SHP77 (cell line): ENCODE measurements around the gene CYB5R4.

Experiments used
- DNase-seq, 2 experiments: peaks; one replicate each; lab custom pipeline; 2025; lab: John Stamatoyannopoulos, UW

Gene CYB5R4

DNA sequence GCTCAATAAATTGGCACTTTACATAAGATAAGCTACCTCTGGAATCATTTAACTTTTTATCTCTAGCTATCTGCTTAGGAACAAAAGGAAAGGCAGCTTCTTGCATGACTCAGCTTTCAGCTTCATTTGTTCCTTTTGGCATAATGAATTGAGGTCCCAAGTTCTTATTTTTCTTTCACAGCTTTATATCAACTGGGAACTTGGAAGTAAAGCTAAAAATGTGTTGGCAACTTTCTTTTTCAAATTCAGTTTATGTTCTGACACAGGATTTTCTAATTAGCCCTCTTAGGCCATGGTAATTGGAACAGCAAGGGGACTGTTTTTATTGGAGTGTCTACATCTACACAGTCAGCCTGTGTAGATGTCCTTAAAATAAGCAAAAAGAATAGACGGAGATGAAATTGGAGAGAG lies 118.8 kb downstream of the CYB5R4 start:
- no peak for DNase-seq

- no peak for DNase-seq
These were observed 119.5 kb downstream of the CYB5R4 start for GRCh38 chr6:83978997-83979396.

- DNase-seq = no peak
These were observed 124.9 kb downstream of the CYB5R4 start for GRCh38 chr6:83984411-83984810.

- DNase-seq = no peak
These were observed 125.8 kb downstream of the CYB5R4 start for GRCh38 chr6:83985308-83985713.

DNA sequence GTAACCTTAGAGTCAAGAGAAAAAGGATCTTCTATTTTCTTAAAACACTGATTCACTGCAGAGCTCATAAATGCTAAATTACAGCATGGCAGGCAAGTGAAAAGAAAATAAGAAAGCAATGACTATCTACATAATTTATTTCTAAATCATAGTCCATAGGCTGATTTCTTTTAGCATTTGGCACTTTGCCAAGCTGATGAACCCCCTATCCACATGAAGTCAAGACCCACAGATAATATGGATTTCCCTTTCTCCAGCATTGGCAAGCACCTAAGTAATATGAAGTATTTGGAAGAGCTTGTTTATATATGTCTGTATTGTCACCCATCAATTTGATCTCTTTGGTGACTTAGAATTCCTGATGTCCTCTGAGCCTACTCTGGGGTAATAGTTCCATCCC lies 126.2 kb downstream of the CYB5R4 start:
- DNase-seq = no peak

- no peak for DNase-seq
These were observed 138.6 kb downstream of the CYB5R4 start for GRCh38 chr6:83998021-83998584.

DNA sequence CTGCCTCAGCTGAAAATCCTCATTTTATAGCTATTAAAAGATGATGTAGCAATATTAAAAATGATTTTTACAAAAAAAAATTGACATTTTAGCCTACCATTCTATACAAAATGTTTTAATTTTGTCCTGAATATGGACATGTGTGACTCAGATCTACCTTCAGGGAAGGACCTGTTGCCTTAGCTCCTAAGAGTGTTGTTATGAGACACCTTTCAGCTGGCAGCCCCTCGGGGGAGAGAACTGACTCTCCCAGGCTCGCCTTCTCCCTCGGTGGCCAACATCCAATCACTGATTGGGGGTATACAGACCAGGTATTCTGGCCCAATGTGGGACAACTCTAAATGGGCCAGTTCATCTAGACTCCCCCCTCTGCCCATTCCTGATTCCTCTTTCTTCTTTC lies 141.6 kb downstream of the CYB5R4 start:
- DNase-seq = no peak

DNA sequence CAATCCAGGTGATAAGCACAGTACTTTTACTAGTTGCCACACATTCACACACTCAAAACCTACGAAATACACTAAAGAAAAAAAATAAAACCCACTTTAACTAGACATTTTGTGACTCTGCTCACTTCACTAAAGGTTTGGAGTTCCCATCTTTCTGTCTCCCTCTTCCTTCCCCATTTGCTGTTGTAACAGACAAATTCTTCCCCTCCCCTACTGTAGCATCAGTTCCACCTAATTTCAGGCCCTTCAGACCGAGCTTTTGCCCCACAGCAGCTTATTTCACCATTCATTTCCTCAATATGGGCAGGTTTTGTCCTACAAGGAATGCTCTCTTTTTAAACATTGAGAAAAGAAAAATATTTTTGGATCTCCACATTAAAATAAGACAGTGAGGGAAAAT lies 142.7 kb downstream of the CYB5R4 start:
- DNase-seq = no peak

DNA sequence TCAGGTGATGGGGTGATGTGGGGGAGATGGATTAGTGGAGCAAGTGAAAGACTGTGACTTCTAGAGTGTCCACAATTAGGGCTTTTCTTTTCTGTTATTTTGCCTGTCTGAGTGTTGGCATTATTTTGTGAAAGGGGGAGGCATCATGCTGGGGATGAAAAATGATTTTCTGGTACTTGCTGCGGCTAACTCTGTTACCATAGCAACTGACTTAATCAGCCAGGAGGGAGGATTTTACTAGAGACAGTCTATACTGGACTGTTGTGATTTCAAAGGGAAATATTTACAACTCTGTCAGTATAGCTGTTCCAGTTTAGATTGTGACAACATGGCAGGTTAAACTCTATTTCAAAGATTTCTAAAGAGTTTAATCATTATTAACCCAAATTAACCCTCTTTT lies 143.6 kb downstream of the CYB5R4 start:
- DNase-seq = no peak

- no peak for DNase-seq
These were observed 144.2 kb downstream of the CYB5R4 start for GRCh38 chr6:84003654-84004053.

DNA sequence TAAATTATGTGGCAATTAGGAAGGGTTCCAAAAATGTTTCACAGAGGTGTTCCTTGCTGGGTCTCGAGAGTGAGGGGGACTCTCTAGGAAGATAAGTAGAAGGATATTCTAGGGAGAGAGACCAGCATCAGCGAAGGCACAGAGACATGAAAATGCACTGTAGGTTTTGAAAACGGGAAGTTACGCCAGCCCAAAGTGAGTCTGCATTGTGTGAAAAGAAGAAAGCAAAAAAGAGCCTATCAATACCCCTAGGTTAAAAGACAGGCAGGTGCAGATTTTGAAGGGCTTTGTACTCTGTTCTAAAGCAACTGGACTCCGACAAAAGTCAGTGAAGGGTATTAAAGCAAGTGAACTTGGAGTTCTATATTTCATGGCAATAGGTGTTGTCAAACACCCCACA lies 148.4 kb downstream of the CYB5R4 start:
- DNase-seq = no peak

DNA sequence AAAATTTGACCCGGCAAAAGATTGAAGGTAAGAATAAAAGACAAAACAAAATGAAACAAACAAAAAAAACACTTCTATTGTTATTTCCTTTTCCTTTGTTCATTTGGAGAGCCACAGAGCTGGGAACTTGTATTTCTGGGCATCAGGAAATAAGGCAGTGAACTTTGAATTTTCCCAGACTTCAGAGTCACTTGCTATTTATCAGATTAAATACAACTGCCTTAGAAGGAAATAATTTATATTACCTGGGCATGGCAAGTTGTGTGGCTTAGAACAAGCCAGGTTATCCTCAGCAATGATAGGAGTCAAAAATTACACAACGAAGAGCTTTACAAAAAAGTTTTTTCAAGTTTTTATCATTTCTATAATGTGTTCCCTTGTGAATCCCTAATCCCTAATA lies 153.9 kb downstream of the CYB5R4 start:
- DNase-seq = no peak

GRCh38 chr6:84013931-84014330 lies 154.4 kb downstream of the CYB5R4 start:
- DNase-seq = no peak

- no peak for DNase-seq
These were observed 156.5 kb downstream of the CYB5R4 start for GRCh38 chr6:84016029-84016428.
